ENCODE measurements around the gene ZDHHC20. TPM values are rescaled to one million over a fixed set of nuclear protein-coding genes. Genes with fewer than 3 reads are reported as not detected.

The ZDHHC20 gene, protein sequence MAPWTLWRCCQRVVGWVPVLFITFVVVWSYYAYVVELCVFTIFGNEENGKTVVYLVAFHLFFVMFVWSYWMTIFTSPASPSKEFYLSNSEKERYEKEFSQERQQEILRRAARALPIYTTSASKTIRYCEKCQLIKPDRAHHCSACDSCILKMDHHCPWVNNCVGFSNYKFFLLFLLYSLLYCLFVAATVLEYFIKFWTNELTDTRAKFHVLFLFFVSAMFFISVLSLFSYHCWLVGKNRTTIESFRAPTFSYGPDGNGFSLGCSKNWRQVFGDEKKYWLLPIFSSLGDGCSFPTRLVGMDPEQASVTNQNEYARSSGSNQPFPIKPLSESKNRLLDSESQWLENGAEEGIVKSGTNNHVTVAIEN
- polyA plus RNA-seq (2013, experiment 1 of 2; ENCODE audit: insufficient read length) = 52.3 TPM
- 49.1 TPM for polyA plus RNA-seq (2013, experiment 2 of 2; ENCODE audit: insufficient read length)

GRCh38 chr13:21458813-21459701 is at the start of gene ZDHHC20:
Gene ZDHHC20 (minus strand): TSS chr13:21459303. CDS start chr13:21459171, 132 bp downstream.
- DNase-seq = peak; percentile 86

GRCh38 chr13:21504379-21504778 is 45.3 kb upstream of the ZDHHC20 start:
- DNase-seq = no peak

DNA sequence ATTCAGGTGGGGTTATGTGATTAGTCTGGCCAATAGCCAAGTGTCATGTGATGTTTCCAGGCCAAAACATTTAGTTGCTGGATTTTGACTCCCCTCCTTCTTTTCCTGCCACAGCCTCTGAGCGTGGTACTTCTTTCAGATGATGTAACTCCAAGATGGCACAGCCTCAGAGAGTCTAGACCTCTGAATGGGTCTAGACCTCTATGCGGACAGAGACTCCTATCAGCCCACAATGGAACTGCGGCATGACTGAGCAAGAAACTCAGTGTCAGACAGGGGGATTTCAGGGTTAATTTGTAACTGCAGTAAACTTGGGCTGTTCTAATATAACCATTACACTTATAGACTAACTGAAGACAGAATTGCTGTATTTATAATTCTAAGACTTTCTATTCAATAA is 42.6 kb upstream of the ZDHHC20 start:
- DNase-seq = no peak

GRCh38 chr13:21486322-21486721 is 27.2 kb upstream of the ZDHHC20 start:
- no peak for DNase-seq

GRCh38 chr13:21483748-21484147 is 24.6 kb upstream of the ZDHHC20 start:
- DNase-seq = no peak

GRCh38 chr13:21481359-21481758 is 22.3 kb upstream of the ZDHHC20 start:
- DNase-seq = no peak

DNA sequence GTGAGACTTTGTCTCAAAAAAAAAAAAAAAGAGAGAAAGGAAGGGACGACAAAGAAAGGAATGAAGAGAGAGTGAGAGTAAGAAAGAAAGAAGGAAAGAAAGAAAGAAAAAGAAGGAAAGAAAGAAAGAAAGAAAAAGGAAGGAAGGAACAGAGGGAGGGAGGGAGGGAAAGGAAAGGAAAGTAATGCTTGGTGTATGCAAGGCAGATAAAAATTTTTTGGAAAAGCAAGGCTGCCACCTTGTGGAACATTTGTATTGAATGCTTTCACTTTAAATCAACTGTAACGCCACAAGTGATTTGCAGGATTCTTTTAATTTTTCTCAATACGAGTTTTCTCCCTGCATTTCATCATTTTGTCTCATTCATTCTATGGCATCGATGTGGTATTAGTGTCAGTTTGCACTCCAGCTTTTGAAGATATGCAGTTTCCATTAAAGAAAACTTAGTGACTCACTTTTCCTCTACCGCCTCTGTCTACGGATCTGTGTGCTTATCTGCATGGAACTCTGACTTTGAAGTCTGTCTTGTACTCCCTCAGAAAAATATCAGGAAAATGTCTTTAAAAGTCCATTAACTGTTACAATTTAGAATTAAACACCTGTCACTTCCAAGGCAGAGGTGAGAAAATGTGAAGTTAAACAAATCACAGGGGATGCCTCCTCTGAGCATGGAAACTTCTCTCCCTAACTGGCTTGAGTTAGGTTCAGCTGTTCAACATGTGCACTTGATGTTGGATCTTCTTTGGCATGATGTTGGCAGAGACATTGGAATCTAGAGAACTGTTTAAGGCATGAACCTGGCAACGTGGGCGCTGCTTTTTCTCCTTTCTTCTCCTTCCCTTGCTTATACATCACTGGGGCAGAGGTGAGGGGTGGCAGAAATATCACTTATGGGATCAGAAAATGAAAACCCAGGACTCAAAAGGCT is 20.0 kb upstream of the ZDHHC20 start:
- peak; percentile 73 for DNase-seq

GRCh38 chr13:21476893-21477472 is 17.9 kb upstream of the ZDHHC20 start:
- DNase-seq = peak; percentile 73

DNA sequence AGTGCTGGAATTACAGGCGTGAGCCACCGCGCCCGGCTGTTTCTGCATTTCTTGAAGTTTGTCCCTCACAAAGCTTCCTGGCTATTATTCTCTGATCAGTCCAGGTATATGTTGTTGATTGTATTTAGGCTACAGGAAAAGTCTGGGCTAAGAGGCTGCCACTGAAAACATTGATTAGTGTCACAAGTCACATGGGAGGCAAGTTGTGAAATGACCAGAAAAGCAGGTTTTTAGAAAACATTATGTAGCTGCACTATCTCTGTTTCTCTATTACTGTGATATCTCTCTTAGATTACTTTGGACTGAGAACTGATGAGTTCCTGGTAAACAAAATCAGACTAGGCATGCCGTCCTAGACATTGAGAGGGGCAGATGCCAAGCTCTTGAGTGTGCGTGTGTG is 16.0 kb upstream of the ZDHHC20 start:
- no peak for DNase-seq

GRCh38 chr13:21470785-21471184 is 11.7 kb upstream of the ZDHHC20 start:
- DNase-seq = no peak

DNA sequence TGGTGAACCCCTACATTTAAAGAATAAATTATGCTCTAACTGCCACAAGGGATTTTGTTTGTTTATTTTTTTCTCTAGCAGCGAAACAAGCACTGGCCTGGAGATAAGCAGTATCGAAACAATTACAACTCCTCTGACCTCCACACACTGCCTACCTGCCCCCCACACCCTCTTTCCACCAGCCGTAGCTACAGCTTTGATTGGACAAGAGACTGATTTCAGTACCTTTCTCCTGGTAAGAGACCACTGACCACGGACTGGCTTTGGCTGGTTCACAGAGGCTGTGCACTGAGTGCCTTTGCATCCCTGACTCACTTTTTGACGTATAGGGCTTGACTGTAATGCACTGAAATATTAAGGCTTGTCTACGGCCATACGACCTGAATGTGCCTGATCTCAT is 7.4 kb upstream of the ZDHHC20 start:
- DNase-seq = no peak

- no peak for DNase-seq
These were observed 6.6 kb upstream of the ZDHHC20 start for GRCh38 chr13:21465710-21466160.

GRCh38 chr13:21463424-21463823 is 4.3 kb upstream of the ZDHHC20 start:
- no peak for DNase-seq

DNA sequence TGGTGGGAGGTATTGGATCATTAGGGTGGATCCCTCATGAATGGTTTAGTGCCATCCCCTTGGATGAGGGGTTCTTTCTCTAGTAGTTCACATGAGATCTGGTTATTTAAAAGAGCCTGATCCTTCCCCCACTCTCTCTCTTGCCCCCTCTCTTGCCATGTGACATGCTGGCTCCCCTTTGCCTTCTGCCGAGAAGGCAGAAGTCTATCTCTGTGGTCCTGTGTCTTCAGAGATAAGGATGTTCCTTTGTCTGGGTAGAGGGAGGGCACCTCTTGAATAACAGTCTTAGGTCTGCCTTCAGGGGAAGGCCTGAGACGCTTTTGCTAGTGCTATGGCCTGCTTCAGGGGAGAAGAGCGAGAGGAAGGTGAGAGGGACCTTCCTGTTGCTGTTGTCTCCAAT is 2.0 kb upstream of the ZDHHC20 start:
- DNase-seq = no peak

GRCh38 chr13:21458451-21458812 is 671 bp downstream of the ZDHHC20 start:
- DNase-seq = no peak

GRCh38 chr13:21453387-21454081 is 5.6 kb downstream of the ZDHHC20 start:
- DNase-seq = peak; percentile 49

DNA sequence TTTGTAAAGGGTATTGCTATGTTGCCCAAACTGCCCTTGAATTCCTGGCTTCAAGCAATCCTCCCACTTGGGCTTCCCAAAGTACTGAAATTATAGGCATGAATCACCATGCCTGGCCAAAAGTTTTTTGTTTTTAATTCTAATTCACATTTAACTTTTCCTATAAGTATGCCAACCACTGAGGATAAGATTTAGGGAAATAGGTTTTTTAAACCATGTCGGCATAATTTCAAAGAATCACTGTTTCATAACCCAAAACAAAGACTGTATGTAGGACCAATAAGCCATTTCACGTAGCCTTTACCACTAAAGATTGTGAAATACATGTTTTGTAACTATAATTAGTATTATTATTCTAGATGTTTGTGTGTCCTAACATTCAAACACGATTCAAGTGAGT is 8.2 kb downstream of the ZDHHC20 start:
- DNase-seq = no peak

GRCh38 chr13:21446656-21447055 is 12.4 kb downstream of the ZDHHC20 start:
- DNase-seq = no peak

GRCh38 chr13:21445759-21446158 is 13.3 kb downstream of the ZDHHC20 start:
- no peak for DNase-seq

- DNase-seq = no peak
These were observed 15.9 kb downstream of the ZDHHC20 start for GRCh38 chr13:21443171-21443570.

DNA sequence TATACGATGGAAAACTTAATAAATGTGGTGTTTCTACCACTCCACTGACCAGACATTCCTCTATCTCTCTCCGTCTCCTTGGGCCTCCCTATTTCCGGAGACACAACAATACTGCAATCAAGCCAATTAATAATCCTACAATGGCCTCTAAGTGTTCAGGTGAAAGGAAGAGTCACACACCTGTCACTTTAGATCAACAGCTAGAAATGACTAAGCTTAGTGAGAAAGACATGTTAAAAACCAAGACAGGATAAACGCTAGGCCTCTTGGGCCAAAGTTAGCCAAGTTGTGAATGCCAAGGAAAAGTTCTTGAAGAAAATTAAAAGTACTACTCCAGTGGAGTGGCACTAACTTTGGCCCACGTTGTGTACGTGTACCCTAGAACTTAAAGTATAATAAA is 22.5 kb downstream of the ZDHHC20 start:
- no peak for DNase-seq

Measured in fibroblast of skin of abdomen (primary cell).